ENCODE results near the gene NLK. TPM values are rescaled to one million over a fixed set of nuclear protein-coding genes. Genes with fewer than 3 reads are reported as not detected.

Gene NLK
- total RNA-seq, 1 donor from 2014 or later: 17.6 TPM

- intact Hi-C loops (cut with micrococcal nuclease): no loop called here
These were observed 63.0 kb downstream of the NLK start for GRCh38 chr17:28105501-28105900.

GRCh38 chr17:28110184-28110583 is 67.7 kb downstream of the NLK start:
- intact Hi-C loops (cut with micrococcal nuclease): loop anchor here (10.0 kb wide), 1 partner anchor 215 kb away; the partner anchor contains the start of gene LYRM9

- intact Hi-C loops (cut with micrococcal nuclease): loop anchor here (10.0 kb wide), 1 partner anchor 217 kb away; the partner anchor contains the start of gene LYRM9
These were observed 69.7 kb downstream of the NLK start for GRCh38 chr17:28112181-28112580.

GRCh38 chr17:28112606-28113005 is 70.1 kb downstream of the NLK start:
- intact Hi-C loops (cut with micrococcal nuclease): loop anchor here (10.0 kb wide), 1 partner anchor 218 kb away; the partner anchor contains the start of gene LYRM9

- intact Hi-C loops (cut with micrococcal nuclease): loop anchor here (10.0 kb wide), 1 partner anchor 218 kb away; the partner anchor contains the start of gene LYRM9
These were observed 70.8 kb downstream of the NLK start for GRCh38 chr17:28113269-28113668.

GRCh38 chr17:28115046-28115445 is 72.6 kb downstream of the NLK start:
- intact Hi-C loops (cut with micrococcal nuclease): loop anchor here (5.0 to 10.0 kb wide), 2 partner anchors 220 to 308 kb away; partner anchors contain the start of gene LYRM9

GRCh38 chr17:28117304-28117703 is 74.8 kb downstream of the NLK start:
- intact Hi-C loops (cut with micrococcal nuclease): loop anchor here (5.0 to 10.0 kb wide), 2 partner anchors 223 to 310 kb away; partner anchors contain the start of gene LYRM9

- intact Hi-C loops (cut with micrococcal nuclease): loop anchor here (1.0 to 10.0 kb wide), 4 partner anchors 77 to 311 kb away; partner anchors contain the start of genes IFT20, LYRM9 and TNFAIP1
These were observed 75.9 kb downstream of the NLK start for GRCh38 chr17:28118362-28118761.

- intact Hi-C loops (cut with micrococcal nuclease): loop anchor here (5.0 to 10.0 kb wide), 2 partner anchors 224 to 312 kb away; partner anchors contain the start of gene LYRM9
These were observed 76.6 kb downstream of the NLK start for GRCh38 chr17:28119046-28119445.

- intact Hi-C loops (cut with micrococcal nuclease): loop anchor here (5.0 to 10.0 kb wide), 2 partner anchors 225 to 312 kb away; partner anchors contain the start of gene LYRM9
These were observed 77.1 kb downstream of the NLK start for GRCh38 chr17:28119560-28119959.

GRCh38 chr17:28120766-28121165 is 78.3 kb downstream of the NLK start:
- intact Hi-C loops (cut with micrococcal nuclease): no loop called here

- intact Hi-C loops (cut with micrococcal nuclease): no loop called here
These were observed 82.5 kb downstream of the NLK start for GRCh38 chr17:28124962-28125361.

- intact Hi-C loops (cut with micrococcal nuclease): no loop called here
These were observed 83.3 kb downstream of the NLK start for GRCh38 chr17:28125526-28126378.

GRCh38 chr17:28127196-28127595 is 84.7 kb downstream of the NLK start:
- intact Hi-C loops (cut with micrococcal nuclease): no loop called here

GRCh38 chr17:28128779-28129178 is 86.3 kb downstream of the NLK start:
- intact Hi-C loops (cut with micrococcal nuclease): no loop called here

- intact Hi-C loops (cut with micrococcal nuclease): no loop called here
These were observed 88.0 kb downstream of the NLK start for GRCh38 chr17:28130472-28130871.

- intact Hi-C loops (cut with micrococcal nuclease): no loop called here
These were observed 89.1 kb downstream of the NLK start for GRCh38 chr17:28131599-28131998.

- intact Hi-C loops (cut with micrococcal nuclease): no loop called here
These were observed 91.1 kb downstream of the NLK start for GRCh38 chr17:28133562-28133970.

- intact Hi-C loops (cut with micrococcal nuclease): no loop called here
These were observed 94.4 kb downstream of the NLK start for GRCh38 chr17:28136923-28137322.

GRCh38 chr17:28139822-28140221 is 97.3 kb downstream of the NLK start:
- intact Hi-C loops (cut with micrococcal nuclease): no loop called here

GRCh38 chr17:28141313-28141712 is 98.8 kb downstream of the NLK start:
- intact Hi-C loops (cut with micrococcal nuclease): no loop called here

- intact Hi-C loops (cut with micrococcal nuclease): no loop called here
These were observed 99.3 kb downstream of the NLK start for GRCh38 chr17:28141773-28142172.
